ENCODE measurements around the gene SPRR4.

Gene SPRR4

DNA sequence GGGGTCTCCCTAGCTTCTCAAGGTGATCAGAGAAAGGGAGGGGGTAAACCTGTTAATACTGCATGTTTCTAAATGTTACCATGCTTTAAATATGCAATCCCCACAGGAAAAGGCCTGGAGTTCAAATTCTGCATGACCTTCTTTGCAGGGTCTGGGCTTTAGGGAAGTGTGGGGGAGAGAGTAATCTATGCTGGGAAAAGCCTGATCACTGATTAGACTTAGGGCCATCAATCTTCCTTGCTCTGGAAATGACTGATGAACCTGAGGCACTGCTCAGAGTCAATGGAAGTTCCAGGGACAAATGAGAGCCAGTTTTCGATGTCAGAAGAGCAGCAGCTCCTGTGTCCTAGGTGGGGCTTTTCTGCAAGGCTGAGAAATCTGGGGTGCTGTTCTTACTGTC lies 10.2 kb downstream of the SPRR4 start:
- DNase-seq (ENCODE audit: low spot score): no peak
- Mint-ChIP-seq H3K4me3 (no peak overlapping the region), H3K9me3 (no peaks in the 10 kb centered on the region), H3K27ac (no peak overlapping the region), H3K4me1 (ENCODE audit: low read depth) (no peaks in the 10 kb centered on the region), H3K36me3 (ENCODE audit: low read depth) (no peaks in the 10 kb centered on the region), H3K27me3 (ENCODE audit: low read depth) (peaks cover 5% of the 10 kb centered on the region)

DNA sequence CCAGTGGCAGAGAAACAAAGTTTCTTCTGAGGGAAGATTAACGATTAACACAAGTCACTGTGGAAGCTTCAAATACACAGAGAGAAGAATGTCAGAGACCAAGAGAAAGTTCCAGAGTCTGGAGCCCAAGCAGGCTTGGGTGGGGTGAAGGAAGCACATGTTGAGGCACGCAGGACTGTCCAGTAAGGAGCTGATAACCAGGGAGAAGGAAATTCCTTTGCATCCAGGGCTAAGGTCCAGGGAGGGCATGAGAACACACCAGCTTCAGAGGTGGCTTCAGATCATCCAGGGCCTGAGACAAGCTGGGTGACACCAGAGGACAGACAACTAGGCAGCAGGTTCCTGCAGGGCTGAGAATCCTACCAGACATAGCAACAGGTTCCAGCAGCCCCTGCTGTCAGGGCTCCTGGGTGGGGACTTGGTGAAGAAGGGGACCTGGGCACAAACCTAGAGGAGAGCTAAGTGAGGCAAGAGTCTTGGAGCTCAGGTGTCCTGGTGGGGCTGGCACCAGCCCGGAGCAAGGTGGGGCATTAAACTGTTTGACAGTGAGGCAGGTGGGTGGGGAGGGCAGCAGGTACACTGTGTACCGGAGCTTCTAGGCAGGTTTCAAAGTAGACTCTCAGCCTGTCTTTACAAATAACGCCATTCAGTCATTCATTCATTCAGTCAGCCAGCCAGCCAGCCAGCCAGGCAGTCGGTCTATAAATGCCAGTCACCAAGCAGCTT lies 10.9 kb downstream of the SPRR4 start:
- Mint-ChIP-seq H3K36me3 (ENCODE audit: low read depth) (no peaks in the 10 kb centered on the region), H3K9me3 (no peaks in the 10 kb centered on the region), H3K4me3 (no peak overlapping the region), H3K27ac (no peak overlapping the region), H3K27me3 (ENCODE audit: low read depth) (peaks cover 7% of the 10 kb centered on the region), H3K4me1 (ENCODE audit: low read depth) (no peaks in the 10 kb centered on the region)
- DNase-seq (ENCODE audit: low spot score): no peak

DNA sequence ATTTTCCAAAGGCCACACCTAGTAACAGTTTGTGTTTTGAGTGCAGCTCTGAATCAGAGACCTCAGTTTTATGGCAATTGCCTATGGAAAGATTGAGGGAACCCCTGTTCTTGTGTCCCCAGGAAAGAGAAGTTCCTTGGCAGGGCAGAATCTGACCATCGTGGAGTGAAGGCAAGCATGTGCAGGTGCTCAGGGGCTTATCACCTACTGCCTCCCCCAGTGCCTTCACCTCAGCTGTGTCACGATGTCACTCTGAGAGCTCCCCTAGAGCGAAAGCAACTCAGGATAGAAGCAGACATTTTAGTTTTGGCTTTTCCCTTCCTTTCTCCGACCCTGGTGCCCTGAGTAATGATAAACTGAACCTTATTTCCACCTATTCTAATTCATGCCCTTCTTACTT lies 11.6 kb downstream of the SPRR4 start:
- H3K4me1 Mint-ChIP-seq (ENCODE audit: low read depth): no peaks in the 10 kb centered on the region
- H3K9me3 Mint-ChIP-seq: no peaks in the 10 kb centered on the region
- no peak overlapping the region for H3K4me3 Mint-ChIP-seq
- H3K27me3 Mint-ChIP-seq (ENCODE audit: low read depth): peaks cover 10% of the 10 kb centered on the region
- H3K36me3 Mint-ChIP-seq (ENCODE audit: low read depth): no peaks in the 10 kb centered on the region
- H3K27ac Mint-ChIP-seq: no peak overlapping the region
- DNase-seq (ENCODE audit: low spot score): no peak

DNA sequence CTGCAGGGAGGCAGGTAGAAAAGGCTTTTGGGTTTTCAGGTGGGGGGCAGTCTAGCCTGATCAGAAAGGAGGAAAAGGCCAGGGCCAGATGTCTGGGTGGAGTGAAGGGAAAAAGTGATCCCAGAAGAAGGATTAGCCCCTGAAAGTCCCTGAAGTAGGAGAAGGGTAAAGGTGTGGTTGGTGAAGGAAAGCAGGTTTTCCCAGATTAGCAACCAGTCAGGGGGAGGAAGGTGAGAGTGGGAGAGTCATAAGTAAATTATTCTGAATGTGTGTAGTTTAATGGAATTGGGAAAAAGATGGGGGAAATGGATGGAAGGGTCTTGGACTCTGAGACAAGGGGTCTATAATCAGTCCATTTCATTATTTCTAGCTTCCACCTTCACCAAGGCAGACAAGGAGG lies 12.8 kb downstream of the SPRR4 start:
- H3K27me3 Mint-ChIP-seq (ENCODE audit: low read depth): peaks cover 8% of the 10 kb centered on the region

DNA sequence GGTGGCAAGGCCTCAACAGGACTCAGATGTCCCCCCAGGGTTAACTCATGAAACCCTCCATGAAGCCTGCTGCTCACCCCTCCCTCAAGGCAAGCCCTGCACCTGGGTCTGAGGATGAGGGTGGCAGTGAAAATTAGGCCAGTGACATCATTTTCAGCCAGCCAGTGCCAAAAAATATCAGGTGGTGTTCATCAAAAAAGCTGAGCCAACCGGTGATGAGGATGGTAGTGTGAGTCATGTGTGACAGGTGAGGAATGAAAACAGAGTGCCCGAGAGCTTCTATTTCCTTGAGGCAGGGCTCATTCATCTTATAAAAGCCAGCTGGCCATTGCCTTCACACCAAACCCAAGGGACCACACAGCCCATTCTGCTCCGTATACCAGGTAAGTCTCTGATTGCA lies 13.3 kb downstream of the SPRR4 start, which contains the start of gene SPRR1A:
TSS of gene SPRR1A (plus strand) at position 339 of the 400 bp plus-strand sequence. CDS start 1,150 bp downstream, outside the sequence.
- Mint-ChIP-seq H3K27ac (no peak within 1 kb of the TSS), H3K4me1 (ENCODE audit: low read depth) (no peaks in the 10 kb centered on the region), H3K36me3 (ENCODE audit: low read depth) (no peaks in the 10 kb centered on the region), H3K4me3 (no peak within 1 kb of the TSS), H3K27me3 (ENCODE audit: low read depth) (peaks cover 9% of the 10 kb centered on the region), H3K9me3 (no peaks in the 10 kb centered on the region)
- DNase-seq (ENCODE audit: low spot score): no peak

More for the DNA sequence above, 12.8 kb downstream of the SPRR4 start:
- DNase-seq (ENCODE audit: low spot score): no peak
- no peaks in the 10 kb centered on the region for H3K4me1 Mint-ChIP-seq (ENCODE audit: low read depth)
- H3K9me3 Mint-ChIP-seq: no peaks in the 10 kb centered on the region
- no peak overlapping the region for H3K4me3 Mint-ChIP-seq
- no peaks in the 10 kb centered on the region for H3K36me3 Mint-ChIP-seq (ENCODE audit: low read depth)
- no peak overlapping the region for H3K27ac Mint-ChIP-seq

DNA sequence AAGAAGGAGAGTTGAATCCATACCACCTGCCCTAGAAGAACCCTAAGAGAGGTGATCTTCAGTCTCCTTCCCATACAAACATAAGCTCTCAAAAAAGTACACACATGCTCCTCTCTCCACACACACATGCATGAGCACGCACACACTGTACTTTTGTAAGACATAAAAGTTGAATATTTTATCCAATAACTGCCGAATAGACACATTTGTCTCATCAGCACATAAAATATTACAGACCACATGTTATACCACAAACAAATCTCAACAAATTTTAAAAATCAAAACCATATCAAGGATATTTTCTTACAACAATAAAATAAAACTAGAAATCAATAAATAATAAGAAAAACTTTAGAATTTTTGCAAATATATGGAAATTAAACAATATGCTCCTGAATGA lies 16.1 kb downstream of the SPRR4 start:
- H3K4me1 Mint-ChIP-seq (ENCODE audit: low read depth): no peaks in the 10 kb centered on the region
- H3K27me3 Mint-ChIP-seq (ENCODE audit: low read depth): peaks cover 14% of the 10 kb centered on the region
- H3K9me3 Mint-ChIP-seq: no peaks in the 10 kb centered on the region

DNA sequence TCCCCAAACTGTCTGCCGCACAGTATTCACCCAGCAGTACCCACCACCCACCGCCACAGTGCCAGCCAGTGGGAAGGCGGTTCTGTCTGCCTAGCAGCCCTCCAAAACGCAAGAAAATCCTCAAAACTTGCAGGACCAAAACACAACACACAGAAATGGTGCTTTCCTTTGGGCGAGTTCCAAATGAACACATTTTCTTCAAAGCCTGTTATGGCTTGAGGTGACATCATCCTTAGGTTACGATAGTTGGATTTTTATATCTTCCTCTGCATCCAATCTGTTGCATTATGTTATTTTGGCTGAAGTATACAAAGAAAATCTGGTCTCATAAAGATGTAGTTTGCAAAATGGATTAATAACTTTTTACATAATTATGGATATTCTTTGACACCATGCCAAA lies 22.7 kb downstream of the SPRR4 start:
- no peaks in the 10 kb centered on the region for H3K36me3 Mint-ChIP-seq (ENCODE audit: low read depth)
- peaks cover 12% of the 10 kb centered on the region for H3K27me3 Mint-ChIP-seq (ENCODE audit: low read depth)
- H3K4me3 Mint-ChIP-seq: no peak overlapping the region
- H3K27ac Mint-ChIP-seq: no peak overlapping the region
- H3K9me3 Mint-ChIP-seq: no peaks in the 10 kb centered on the region
- DNase-seq (ENCODE audit: low spot score): no peak
- no peaks in the 10 kb centered on the region for H3K4me1 Mint-ChIP-seq (ENCODE audit: low read depth)

More for the DNA sequence above, 16.1 kb downstream of the SPRR4 start:
- Mint-ChIP-seq H3K36me3 (ENCODE audit: low read depth) (no peaks in the 10 kb centered on the region), H3K27ac (no peak overlapping the region), H3K4me3 (no peak overlapping the region)
- DNase-seq (ENCODE audit: low spot score): no peak

DNA sequence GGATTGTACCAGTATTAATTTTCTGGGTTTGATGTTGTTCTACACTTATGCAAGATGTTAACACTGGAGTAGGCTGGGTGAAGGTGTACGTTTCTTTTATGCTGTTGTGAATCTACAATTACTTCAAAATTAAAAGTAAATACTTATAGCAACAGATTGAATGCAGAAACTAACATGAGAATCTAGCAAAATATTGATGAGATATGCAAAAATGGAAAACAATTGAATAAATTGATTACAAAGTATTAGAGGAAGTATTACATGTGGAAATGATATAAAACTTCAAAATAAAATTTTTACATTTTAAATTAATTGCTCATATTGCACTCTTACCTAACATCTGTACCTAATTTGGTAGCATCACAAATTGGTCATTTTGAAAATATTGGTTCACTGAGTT lies 25.4 kb downstream of the SPRR4 start:
- DNase-seq (ENCODE audit: low spot score): no peak
- Mint-ChIP-seq H3K4me1 (ENCODE audit: low read depth) (no peaks in the 10 kb centered on the region), H3K36me3 (ENCODE audit: low read depth) (no peaks in the 10 kb centered on the region), H3K27ac (no peak overlapping the region), H3K9me3 (no peaks in the 10 kb centered on the region), H3K4me3 (no peak overlapping the region), H3K27me3 (ENCODE audit: low read depth) (peaks cover 5% of the 10 kb centered on the region)

DNA sequence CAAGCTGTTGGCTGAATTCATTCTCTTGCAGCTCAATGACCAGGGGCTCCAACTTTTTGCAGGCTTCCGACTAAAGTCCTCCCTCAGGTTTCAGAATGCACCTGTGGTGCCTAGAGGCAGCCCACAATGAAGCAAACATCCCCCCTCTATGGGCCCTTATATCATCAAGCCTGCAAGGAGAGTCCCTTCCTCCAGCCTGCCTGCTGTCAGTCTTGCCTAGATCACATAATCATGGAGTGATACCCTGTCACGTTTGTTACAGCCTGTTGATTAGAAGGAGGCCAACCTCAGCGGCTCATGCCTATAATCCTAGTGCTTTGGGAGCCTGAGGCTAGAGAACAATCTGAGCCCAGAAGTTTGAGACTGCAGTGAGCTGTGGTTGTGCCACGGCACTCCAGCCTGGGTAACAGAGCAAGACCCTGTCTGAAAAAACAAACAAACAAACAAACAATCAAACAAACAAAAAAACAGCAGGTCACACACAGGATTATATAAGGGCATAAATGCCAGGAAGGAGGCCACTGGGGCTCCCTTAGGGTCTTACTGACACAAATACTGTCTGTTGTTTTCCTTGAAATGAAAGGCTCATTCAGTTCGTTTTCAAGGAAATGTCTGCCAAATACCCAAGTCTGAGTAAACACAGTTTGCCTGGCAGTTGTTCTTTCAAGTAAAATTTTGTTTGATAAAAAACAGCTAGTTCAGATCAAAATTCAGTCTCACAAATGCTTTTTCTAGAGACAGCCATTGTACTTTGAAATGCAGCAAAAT lies 26.4 kb downstream of the SPRR4 start:
- Mint-ChIP-seq H3K27me3 (ENCODE audit: low read depth) (peaks cover 5% of the 10 kb centered on the region), H3K36me3 (ENCODE audit: low read depth) (no peaks in the 10 kb centered on the region)
- DNase-seq (ENCODE audit: low spot score): no peak

DNA sequence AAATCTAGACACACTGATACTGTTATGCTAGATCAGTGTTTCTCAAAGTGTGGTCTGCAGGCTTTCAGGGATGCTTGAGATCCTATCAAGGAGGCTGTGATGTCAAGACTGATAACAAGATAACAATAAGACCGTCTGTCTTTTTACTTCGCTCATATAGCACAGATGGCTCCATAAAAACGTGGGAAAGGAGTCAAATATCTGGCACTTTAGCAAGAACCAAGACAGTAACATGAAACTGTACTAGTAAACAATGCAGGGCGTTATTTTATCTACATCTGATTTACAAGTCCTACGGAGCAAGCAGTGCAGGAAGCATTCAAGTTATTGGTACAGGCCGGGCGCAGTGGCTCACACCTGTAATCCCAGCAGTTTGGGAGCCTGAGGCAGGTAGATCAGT lies 27.5 kb downstream of the SPRR4 start:
- no peaks in the 10 kb centered on the region for H3K4me1 Mint-ChIP-seq (ENCODE audit: low read depth)
- H3K36me3 Mint-ChIP-seq (ENCODE audit: low read depth): no peaks in the 10 kb centered on the region
- no peak overlapping the region for H3K4me3 Mint-ChIP-seq
- DNase-seq (ENCODE audit: low spot score): no peak
- H3K9me3 Mint-ChIP-seq: no peaks in the 10 kb centered on the region
- no peak overlapping the region for H3K27ac Mint-ChIP-seq
- H3K27me3 Mint-ChIP-seq (ENCODE audit: low read depth): peaks cover 5% of the 10 kb centered on the region

More for the DNA sequence above, 26.4 kb downstream of the SPRR4 start:
- Mint-ChIP-seq H3K9me3 (no peaks in the 10 kb centered on the region), H3K27ac (no peak overlapping the region), H3K4me1 (ENCODE audit: low read depth) (no peaks in the 10 kb centered on the region), H3K4me3 (no peak overlapping the region)

DNA sequence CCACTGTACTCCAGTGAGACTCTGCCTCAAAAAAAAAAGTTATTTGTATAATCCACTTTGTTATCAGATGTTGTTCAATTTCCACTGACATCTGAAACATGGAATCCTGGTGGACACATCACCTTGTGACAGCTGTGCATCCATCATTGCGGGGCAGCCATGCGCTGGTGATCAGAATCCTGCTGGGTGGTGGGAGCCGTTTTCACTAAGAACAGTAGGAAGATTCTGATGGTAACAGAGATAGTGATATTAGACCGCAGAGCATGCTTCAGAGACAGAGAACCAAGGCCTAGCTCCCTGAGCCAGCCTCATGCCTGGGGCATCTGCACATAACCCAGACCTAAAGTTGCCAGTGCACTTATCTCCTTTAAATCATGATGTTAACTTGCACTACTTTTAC lies 28.0 kb downstream of the SPRR4 start:
- DNase-seq (ENCODE audit: low spot score): no peak
- Mint-ChIP-seq H3K4me3 (no peak overlapping the region), H3K9me3 (no peaks in the 10 kb centered on the region), H3K36me3 (ENCODE audit: low read depth) (no peaks in the 10 kb centered on the region), H3K27ac (no peak overlapping the region), H3K4me1 (ENCODE audit: low read depth) (no peaks in the 10 kb centered on the region), H3K27me3 (ENCODE audit: low read depth) (peaks cover 5% of the 10 kb centered on the region)

DNA sequence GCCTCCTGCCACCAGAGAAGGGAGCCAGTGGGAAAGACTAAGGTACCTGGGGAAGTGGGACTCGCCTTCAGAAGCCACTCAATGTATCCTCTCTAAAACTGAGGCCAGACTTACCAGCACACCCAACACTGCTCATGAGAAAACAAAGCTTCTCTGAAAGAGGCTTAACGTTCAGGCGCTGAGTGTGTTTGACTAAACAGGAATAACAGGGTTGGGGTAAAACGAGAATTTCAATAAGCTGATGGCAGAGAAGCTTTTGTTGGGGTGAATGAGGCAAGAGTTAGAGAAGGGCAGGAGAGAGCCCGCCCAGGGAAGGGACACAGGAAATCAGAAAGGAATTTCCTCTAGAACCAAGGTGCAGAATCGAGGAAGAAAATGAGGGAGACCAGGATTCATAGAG lies 29.4 kb downstream of the SPRR4 start:
- peaks cover 5% of the 10 kb centered on the region for H3K27me3 Mint-ChIP-seq (ENCODE audit: low read depth)
- DNase-seq (ENCODE audit: low spot score): no peak
- no peak overlapping the region for H3K4me3 Mint-ChIP-seq
- H3K36me3 Mint-ChIP-seq (ENCODE audit: low read depth): no peaks in the 10 kb centered on the region
- H3K27ac Mint-ChIP-seq: no peak overlapping the region
- H3K9me3 Mint-ChIP-seq: no peaks in the 10 kb centered on the region
- H3K4me1 Mint-ChIP-seq (ENCODE audit: low read depth): no peaks in the 10 kb centered on the region

DNA sequence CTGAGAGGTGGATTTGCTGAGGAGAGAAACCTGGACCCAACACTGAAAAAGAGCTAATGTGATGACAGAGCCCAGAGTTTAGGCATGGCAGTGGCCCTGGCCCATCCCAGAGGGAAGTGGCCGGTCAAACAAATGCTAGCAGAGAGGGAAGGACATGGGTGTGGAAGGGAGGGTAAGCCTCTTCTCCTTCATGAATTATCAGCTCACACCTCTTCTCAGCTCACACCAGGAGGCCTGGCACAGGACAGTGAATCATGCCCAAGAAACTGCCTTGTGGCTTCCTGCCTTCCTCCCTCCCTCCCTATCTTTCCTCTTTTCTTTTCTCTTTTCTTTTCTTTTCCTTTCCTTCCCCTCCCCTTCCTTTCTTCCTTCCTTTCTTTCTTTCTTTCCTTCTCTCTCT lies 29.8 kb downstream of the SPRR4 start:
- no peaks in the 10 kb centered on the region for H3K36me3 Mint-ChIP-seq (ENCODE audit: low read depth)
- no peaks in the 10 kb centered on the region for H3K9me3 Mint-ChIP-seq
- H3K27ac Mint-ChIP-seq: no peak overlapping the region
- DNase-seq (ENCODE audit: low spot score): no peak
- no peaks in the 10 kb centered on the region for H3K4me1 Mint-ChIP-seq (ENCODE audit: low read depth)
- no peak overlapping the region for H3K4me3 Mint-ChIP-seq
- H3K27me3 Mint-ChIP-seq (ENCODE audit: low read depth): peaks cover 5% of the 10 kb centered on the region

DNA sequence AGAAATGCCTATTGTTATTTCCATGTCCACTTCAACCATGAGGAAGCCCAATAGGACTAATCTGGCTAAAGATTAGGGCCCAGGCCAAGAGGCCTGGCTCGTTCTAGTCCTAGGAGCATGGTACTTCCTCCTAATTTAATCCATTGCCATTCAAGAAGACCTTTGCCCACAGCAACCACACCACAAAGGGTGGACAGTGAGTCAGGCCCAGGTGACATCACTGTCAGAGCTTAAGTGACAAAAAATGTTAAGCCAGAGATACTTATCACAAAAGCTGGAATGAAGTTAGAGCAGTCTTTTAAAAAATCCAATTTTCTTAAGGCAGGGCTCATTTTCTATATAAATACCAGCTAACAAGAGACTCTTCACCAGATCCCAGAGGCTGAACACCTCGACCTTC lies 30.9 kb downstream of the SPRR4 start, which contains the start of gene SPRR3:
TSS of gene SPRR3 (plus strand) at position 368 of the 400 bp plus-strand sequence. CDS start 1,272 bp downstream, outside the sequence.
- no peak for DNase-seq (ENCODE audit: low spot score)

More for the DNA sequence above, 30.9 kb downstream of the SPRR4 start, which contains the start of gene SPRR3:
- H3K4me3 Mint-ChIP-seq: no peak within 1 kb of the TSS
- H3K4me1 Mint-ChIP-seq (ENCODE audit: low read depth): no peaks in the 10 kb centered on the region
- H3K36me3 Mint-ChIP-seq (ENCODE audit: low read depth): no peaks in the 10 kb centered on the region
- peaks cover 2% of the 10 kb centered on the region for H3K27me3 Mint-ChIP-seq (ENCODE audit: low read depth)
- no peak within 1 kb of the TSS for H3K27ac Mint-ChIP-seq
- H3K9me3 Mint-ChIP-seq: no peaks in the 10 kb centered on the region
